Measurements from ENCODE around the gene ITSN1.
"Not testable (repeated sequence)": the region's sequence is repeated elsewhere in the genome, so short reads cannot be mapped to it uniquely, and the experiment has no call there.

ITSN1 gene

GRCh38 chr21:33642027-33642895 is at the start of gene ITSN1:
TSS of gene ITSN1 (plus strand) at chr21:33642501. CDS start at chr21:33718829, 76,328 bp downstream.
- DNase-seq (ENCODE audit: low spot score), result peak; percentile 98

- DNase-seq (ENCODE audit: low spot score), result no peak
Measured at GRCh38 chr21:33598051-33598450, 44.2 kb upstream of the ITSN1 start.

- DNase-seq (ENCODE audit: low spot score), result peak; percentile 20
Measured at GRCh38 chr21:33608559-33608958, 33.7 kb upstream of the ITSN1 start.

GRCh38 chr21:33611006-33611744 is 31.1 kb upstream of the ITSN1 start:
- DNase-seq (ENCODE audit: low spot score), result no peak

GRCh38 chr21:33617565-33617964 is 24.7 kb upstream of the ITSN1 start:
- not testable (repeated sequence) for DNase-seq (ENCODE audit: low spot score)

GRCh38 chr21:33618407-33618806 is 23.9 kb upstream of the ITSN1 start:
- no peak for DNase-seq (ENCODE audit: low spot score)

- no peak for DNase-seq (ENCODE audit: low spot score)
Measured at GRCh38 chr21:33619726-33620125, 22.6 kb upstream of the ITSN1 start.

- DNase-seq (ENCODE audit: low spot score), result no peak
Measured at GRCh38 chr21:33622253-33622652, 20.0 kb upstream of the ITSN1 start.

GRCh38 chr21:33626151-33626550 is 16.1 kb upstream of the ITSN1 start:
- not testable (repeated sequence) for DNase-seq (ENCODE audit: low spot score)

- DNase-seq (ENCODE audit: low spot score), result no peak
Measured at GRCh38 chr21:33634254-33634653, 8.0 kb upstream of the ITSN1 start.

GRCh38 chr21:33640697-33641351 is 1.5 kb upstream of the ITSN1 start:
- DNase-seq (ENCODE audit: low spot score), result no peak

GRCh38 chr21:33641352-33642026 is 812 bp upstream of the ITSN1 start, which contains the start of gene CRYZL1:
TSS of gene CRYZL1 (minus strand) at chr21:33641741. CDS start at chr21:33631551, 10,190 bp downstream.
- peak; percentile 98 for DNase-seq (ENCODE audit: low spot score)

GRCh38 chr21:33642896-33643657 is 776 bp downstream of the ITSN1 start:
- DNase-seq (ENCODE audit: low spot score), result no peak

- no peak for DNase-seq (ENCODE audit: low spot score)
Measured at GRCh38 chr21:33643658-33644311, 1.5 kb downstream of the ITSN1 start.

- DNase-seq (ENCODE audit: low spot score), result no peak
Measured at GRCh38 chr21:33644383-33645074, 2.2 kb downstream of the ITSN1 start.

GRCh38 chr21:33645730-33646129 is 3.4 kb downstream of the ITSN1 start:
- no peak for DNase-seq (ENCODE audit: low spot score)

- DNase-seq (ENCODE audit: low spot score), result no peak
Measured at GRCh38 chr21:33647587-33647986, 5.3 kb downstream of the ITSN1 start.

- DNase-seq (ENCODE audit: low spot score), result no peak
Measured at GRCh38 chr21:33648555-33648954, 6.3 kb downstream of the ITSN1 start.

- no peak for DNase-seq (ENCODE audit: low spot score)
Measured at GRCh38 chr21:33650230-33650629, 7.9 kb downstream of the ITSN1 start.

GRCh38 chr21:33650929-33651509 is 8.7 kb downstream of the ITSN1 start:
- no peak for DNase-seq (ENCODE audit: low spot score)

Data from COLO829 (cell line).